Measurements from ENCODE around the gene PKIG. TPM values are rescaled to one million over a fixed set of nuclear protein-coding genes. Genes with fewer than 3 reads are reported as not detected.

PKIG gene
- total and polyA plus RNA-seq, 2 experiments from 2014 or later = 29.7 to 33.2 TPM

- no peak overlapping the region for H3K4me3 ChIP-seq
- no peak overlapping the region for H3K4me2 ChIP-seq
- H3K79me2 ChIP-seq (replicated peaks; ENCODE audit: insufficient read depth) = no peaks in the 10 kb centered on the region
- no peaks in the 10 kb centered on the region for H3K27me3 ChIP-seq (ENCODE audit: insufficient read depth)
- no peak overlapping the region for H2AFZ ChIP-seq
- H3K36me3 ChIP-seq (ENCODE audit: insufficient read depth) = no peaks in the 10 kb centered on the region
- H3K36me3 Mint-ChIP-seq (ENCODE audit: low read depth) = peaks cover 29% of the 10 kb centered on the region
- no peaks in the 10 kb centered on the region for H4K20me1 ChIP-seq (replicated peaks; ENCODE audit: insufficient read depth)
- H3K4me1 Mint-ChIP-seq = peaks cover 36% of the 10 kb centered on the region
- ATAC-seq = no peak
- H3K9me2 ChIP-seq (ENCODE audit: insufficient read depth) = no peaks in the 10 kb centered on the region
- no peak overlapping the region for H3K27ac ChIP-seq (ENCODE audit: low read depth)
- DNase-seq (ENCODE audit: low spot score) = no peak
- H3K27ac Mint-ChIP-seq = no peak overlapping the region; the same call in 1 of the 2 replicates
- TF ChIP-seq REST (IDR thresholded peaks at IDR 0.05; ENCODE audit: unreplicated experiment) (no peak), NANOG (IDR thresholded peaks at IDR 0.05; ENCODE audit: borderline replicate concordance) (no peak), ZNF114 (CRISPR knock-in tag; IDR thresholded peaks at IDR 0.05) (no peak), JUNB (IDR thresholded peaks at IDR 0.05; ENCODE audit: unreplicated experiment) (no peak), POLR2AphosphoS5 (IDR thresholded peaks at IDR 0.05; ENCODE audit: low read depth) (no peak), STAT1 (IDR thresholded peaks at IDR 0.05; ENCODE audit: unreplicated experiment) (no peak), ZNF331 (CRISPR knock-in tag; IDR thresholded peaks at IDR 0.05; ENCODE audit: low read depth) (no peak), CREB1 (CRISPR knock-in tag; IDR thresholded peaks at IDR 0.05; ENCODE audit: low read depth) (no peak), ZNF462 (CRISPR knock-in tag; IDR thresholded peaks at IDR 0.05) (no peak), EZH2 (IDR thresholded peaks at IDR 0.05; ENCODE audit: low read depth, unreplicated experiment) (no peak), CTCF (conservative IDR thresholded peaks at IDR 0.05; ENCODE audit: low read depth in 2 of 2) (no peak), ETS1 (IDR thresholded peaks at IDR 0.05) (no peak), EZH2phosphoT487 (IDR thresholded peaks at IDR 0.05; ENCODE audit: unreplicated experiment) (no peak)
- H3F3A ChIP-seq (replicated peaks; ENCODE audit: low read depth) = no peaks in the 10 kb centered on the region
- no peak overlapping the region for H3K4me3 Mint-ChIP-seq
- H3K4me1 ChIP-seq (ENCODE audit: insufficient read depth) = peaks cover 18% of the 10 kb centered on the region
- H3K27me3 Mint-ChIP-seq (ENCODE audit: insufficient read depth, low read depth, poor library complexity) = peaks cover 30% of the 10 kb centered on the region
- H3K9me3 Mint-ChIP-seq = peaks cover 13% of the 10 kb centered on the region
Measured at GRCh38 chr20:44640522-44640921, 58.1 kb downstream of the PKIG start.

All from GM23338 (cell line).